H1 (cell line): ENCODE data around the gene CYP11A1. TPM values are rescaled to one million over a fixed set of nuclear protein-coding genes. Genes with fewer than 3 reads are reported as not detected.

Source experiments
- USF2 ChIP-seq: IDR thresholded peaks from 2 replicates; pipeline ENCODE4 v1.6.1; 2011; ENCODE audit warnings: low read length, improper control_type of control experiment
- polyA plus RNA-seq, 7 experiments: library from polyadenylated mRNA; depleted of rRNA in 3 of 7; stranded (reverse) in 5 of 7; unstranded in 2 of 7; fragments of >200 nt in 5 of 7; fragments of 200-250 nt in 2 of 7; gene quantifications; 1 replicate in 5 of 7; 2 replicates in 1 of 7; 4 replicates in 1 of 7; pipeline versions ENCODE4 v1.2.1 to v1.2.3, GENCODE V29; 2011 to 2013; ENCODE audit warnings: missing spikeins in 2 of 7, mixed read lengths in 2 of 7
- total RNA-seq: library from RNA; stranded (reverse); fragmentation: NEBNext Ultra II Directional; extraction: Animal tissue kit (Norgen Biotek cat#: 25700); gene quantifications from 2 replicates; pipeline ENCODE4 v1.2.1, GENCODE V29; 2021
- TF ChIP-seq, protein P1 (sequence below): fragments of 300-600 bp; sonication (generic); IDR thresholded peaks from 2 replicates; pipeline ENCODE4 v1.7.1; 2012; ENCODE audit warnings: low read length, moderate library complexity, mild to moderate bottlenecking, inconsistent platforms; ENCODE audit not compliant: insufficient replicate concordance

CYP11A1 gene
- total and polyA plus RNA-seq, 2 of the 8 experiments (the other 6 are each of a cell fraction or from before 2014, with no cell fraction given), result 1.9 to 7.2 TPM

DNA sequence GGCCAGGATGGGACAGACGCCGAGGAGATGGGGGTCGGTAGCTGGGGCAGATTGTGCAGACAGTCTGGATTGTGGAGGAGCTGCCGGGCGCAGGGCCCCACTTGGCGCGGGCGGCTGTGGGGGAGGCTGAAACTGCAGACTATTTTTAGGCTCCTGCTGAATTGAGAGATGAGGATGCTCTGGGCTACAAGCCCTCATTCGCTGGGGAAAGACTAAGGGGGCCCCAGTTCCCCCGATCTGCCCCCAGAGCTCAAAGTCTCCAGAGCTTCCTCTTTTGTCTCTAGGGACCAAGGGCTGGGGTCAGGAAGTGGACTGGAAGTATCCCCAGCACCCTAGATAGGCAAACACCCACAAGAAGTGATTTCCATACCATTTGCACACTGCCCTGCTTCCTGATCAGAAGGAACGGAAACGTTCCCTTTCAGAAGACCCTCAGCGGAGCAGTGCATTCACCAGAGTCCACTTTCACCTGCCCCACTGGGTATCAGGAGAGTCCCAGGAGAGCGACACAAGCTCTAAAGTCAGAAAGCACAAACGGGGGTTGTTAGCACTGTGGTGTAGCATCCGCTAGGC is 36.6 kb upstream of the CYP11A1 start (continued):
- TF ChIP-seq, protein P1, sequence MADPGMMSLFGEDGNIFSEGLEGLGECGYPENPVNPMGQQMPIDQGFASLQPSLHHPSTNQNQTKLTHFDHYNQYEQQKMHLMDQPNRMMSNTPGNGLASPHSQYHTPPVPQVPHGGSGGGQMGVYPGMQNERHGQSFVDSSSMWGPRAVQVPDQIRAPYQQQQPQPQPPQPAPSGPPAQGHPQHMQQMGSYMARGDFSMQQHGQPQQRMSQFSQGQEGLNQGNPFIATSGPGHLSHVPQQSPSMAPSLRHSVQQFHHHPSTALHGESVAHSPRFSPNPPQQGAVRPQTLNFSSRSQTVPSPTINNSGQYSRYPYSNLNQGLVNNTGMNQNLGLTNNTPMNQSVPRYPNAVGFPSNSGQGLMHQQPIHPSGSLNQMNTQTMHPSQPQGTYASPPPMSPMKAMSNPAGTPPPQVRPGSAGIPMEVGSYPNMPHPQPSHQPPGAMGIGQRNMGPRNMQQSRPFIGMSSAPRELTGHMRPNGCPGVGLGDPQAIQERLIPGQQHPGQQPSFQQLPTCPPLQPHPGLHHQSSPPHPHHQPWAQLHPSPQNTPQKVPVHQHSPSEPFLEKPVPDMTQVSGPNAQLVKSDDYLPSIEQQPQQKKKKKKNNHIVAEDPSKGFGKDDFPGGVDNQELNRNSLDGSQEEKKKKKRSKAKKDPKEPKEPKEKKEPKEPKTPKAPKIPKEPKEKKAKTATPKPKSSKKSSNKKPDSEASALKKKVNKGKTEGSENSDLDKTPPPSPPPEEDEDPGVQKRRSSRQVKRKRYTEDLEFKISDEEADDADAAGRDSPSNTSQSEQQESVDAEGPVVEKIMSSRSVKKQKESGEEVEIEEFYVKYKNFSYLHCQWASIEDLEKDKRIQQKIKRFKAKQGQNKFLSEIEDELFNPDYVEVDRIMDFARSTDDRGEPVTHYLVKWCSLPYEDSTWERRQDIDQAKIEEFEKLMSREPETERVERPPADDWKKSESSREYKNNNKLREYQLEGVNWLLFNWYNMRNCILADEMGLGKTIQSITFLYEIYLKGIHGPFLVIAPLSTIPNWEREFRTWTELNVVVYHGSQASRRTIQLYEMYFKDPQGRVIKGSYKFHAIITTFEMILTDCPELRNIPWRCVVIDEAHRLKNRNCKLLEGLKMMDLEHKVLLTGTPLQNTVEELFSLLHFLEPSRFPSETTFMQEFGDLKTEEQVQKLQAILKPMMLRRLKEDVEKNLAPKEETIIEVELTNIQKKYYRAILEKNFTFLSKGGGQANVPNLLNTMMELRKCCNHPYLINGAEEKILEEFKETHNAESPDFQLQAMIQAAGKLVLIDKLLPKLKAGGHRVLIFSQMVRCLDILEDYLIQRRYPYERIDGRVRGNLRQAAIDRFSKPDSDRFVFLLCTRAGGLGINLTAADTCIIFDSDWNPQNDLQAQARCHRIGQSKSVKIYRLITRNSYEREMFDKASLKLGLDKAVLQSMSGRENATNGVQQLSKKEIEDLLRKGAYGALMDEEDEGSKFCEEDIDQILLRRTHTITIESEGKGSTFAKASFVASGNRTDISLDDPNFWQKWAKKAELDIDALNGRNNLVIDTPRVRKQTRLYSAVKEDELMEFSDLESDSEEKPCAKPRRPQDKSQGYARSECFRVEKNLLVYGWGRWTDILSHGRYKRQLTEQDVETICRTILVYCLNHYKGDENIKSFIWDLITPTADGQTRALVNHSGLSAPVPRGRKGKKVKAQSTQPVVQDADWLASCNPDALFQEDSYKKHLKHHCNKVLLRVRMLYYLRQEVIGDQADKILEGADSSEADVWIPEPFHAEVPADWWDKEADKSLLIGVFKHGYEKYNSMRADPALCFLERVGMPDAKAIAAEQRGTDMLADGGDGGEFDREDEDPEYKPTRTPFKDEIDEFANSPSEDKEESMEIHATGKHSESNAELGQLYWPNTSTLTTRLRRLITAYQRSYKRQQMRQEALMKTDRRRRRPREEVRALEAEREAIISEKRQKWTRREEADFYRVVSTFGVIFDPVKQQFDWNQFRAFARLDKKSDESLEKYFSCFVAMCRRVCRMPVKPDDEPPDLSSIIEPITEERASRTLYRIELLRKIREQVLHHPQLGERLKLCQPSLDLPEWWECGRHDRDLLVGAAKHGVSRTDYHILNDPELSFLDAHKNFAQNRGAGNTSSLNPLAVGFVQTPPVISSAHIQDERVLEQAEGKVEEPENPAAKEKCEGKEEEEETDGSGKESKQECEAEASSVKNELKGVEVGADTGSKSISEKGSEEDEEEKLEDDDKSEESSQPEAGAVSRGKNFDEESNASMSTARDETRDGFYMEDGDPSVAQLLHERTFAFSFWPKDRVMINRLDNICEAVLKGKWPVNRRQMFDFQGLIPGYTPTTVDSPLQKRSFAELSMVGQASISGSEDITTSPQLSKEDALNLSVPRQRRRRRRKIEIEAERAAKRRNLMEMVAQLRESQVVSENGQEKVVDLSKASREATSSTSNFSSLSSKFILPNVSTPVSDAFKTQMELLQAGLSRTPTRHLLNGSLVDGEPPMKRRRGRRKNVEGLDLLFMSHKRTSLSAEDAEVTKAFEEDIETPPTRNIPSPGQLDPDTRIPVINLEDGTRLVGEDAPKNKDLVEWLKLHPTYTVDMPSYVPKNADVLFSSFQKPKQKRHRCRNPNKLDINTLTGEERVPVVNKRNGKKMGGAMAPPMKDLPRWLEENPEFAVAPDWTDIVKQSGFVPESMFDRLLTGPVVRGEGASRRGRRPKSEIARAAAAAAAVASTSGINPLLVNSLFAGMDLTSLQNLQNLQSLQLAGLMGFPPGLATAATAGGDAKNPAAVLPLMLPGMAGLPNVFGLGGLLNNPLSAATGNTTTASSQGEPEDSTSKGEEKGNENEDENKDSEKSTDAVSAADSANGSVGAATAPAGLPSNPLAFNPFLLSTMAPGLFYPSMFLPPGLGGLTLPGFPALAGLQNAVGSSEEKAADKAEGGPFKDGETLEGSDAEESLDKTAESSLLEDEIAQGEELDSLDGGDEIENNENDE, result no peak
- TF ChIP-seq USF2, result no peak
